Heart left ventricle (tissue), 16 donors: ENCODE data around the gene SUSD6. TPM values are rescaled to one million over a fixed set of nuclear protein-coding genes. Genes with fewer than 3 reads are reported as not detected.
A peak's percentile ranks its signal among the peaks of the same experiment; 100 is the strongest.
"Not testable (repeated sequence)": the region's sequence is repeated elsewhere in the genome, so short reads cannot be mapped to it uniquely, and the experiment has no call there.

ENCODE experiments used
- ATAC-seq, 4 donors: fragments of 200-7000 bp; cut with Tn5 transposase; one replicate each; pipeline ENCODE4 v1.9.1; 2020 to 2022; ENCODE audit warnings: moderate library complexity in 4 of 4, mild to moderate bottlenecking in 3 of 4, moderate number of reproducible peaks in 1 of 4
- DNase-seq, 5 donors: peaks; one replicate each; pipeline ENCODE4 v3.0.0-alpha.2; 2020
- H3K27ac ChIP-seq, 12 donors: fragments of 200-600 bp; sonication (generic) in 4 of 12; one replicate each; pipeline versions ENCODE4 v1.5.0 to v1.8.0; 2016 to 2022; ENCODE audit warnings: mild to moderate bottlenecking in 2 of 12
- H3K27me3 ChIP-seq, 9 donors: fragments of 200-600 bp; sonication (generic) in 2 of 9; one replicate each; pipeline versions ENCODE4 v1.5.1 to v1.8.0; 2016 to 2022; ENCODE audit warnings: mild to moderate bottlenecking in 3 of 9
- H3K36me3 ChIP-seq, 9 donors: fragments of 200-600 bp; sonication (generic) in 2 of 9; one replicate each; pipeline versions ENCODE4 v1.5.0 to v1.8.0; 2018 to 2022; ENCODE audit warnings: mild to moderate bottlenecking in 2 of 9
- H3K4me1 ChIP-seq, 12 donors: fragments of 200-600 bp; sonication (generic) in 4 of 12; one replicate each; pipeline versions ENCODE4 v1.5.0 to v1.8.0; 2016 to 2022; ENCODE audit warnings: mild to moderate bottlenecking in 3 of 12
- H3K4me3 ChIP-seq, 12 donors: fragments of 200-600 bp; sonication (generic) in 4 of 12; one replicate each; pipeline versions ENCODE4 v1.5.0 to v1.8.0; 2017 to 2022; ENCODE audit warnings: mild to moderate bottlenecking in 9 of 12, moderate library complexity in 4 of 12
- H3K9me3 ChIP-seq, 12 donors: fragments of 200-600 bp; sonication (generic) in 4 of 12; one replicate each; pipeline versions ENCODE4 v1.5.0 to v1.8.0; 2016 to 2022; ENCODE audit warnings: mild to moderate bottlenecking in 1 of 12
- CTCF ChIP-seq, 12 donors: fragments of 200-600 bp; sonication (generic) in 4 of 12; IDR thresholded peaks; one replicate each; pipeline versions ENCODE4 v1.5.0 to v1.8.0; 2018 to 2022; ENCODE audit warnings: antibody characterized with exemption in 12 of 12, mild to moderate bottlenecking in 5 of 12
- POLR2A ChIP-seq, 2 donors: fragments of 450-650 bp; IDR thresholded peaks; one replicate each; pipeline ENCODE4 v1.6.1; 2017; ENCODE audit warnings: antibody characterized with exemption in 2 of 2, mild to moderate bottlenecking in 2 of 2, moderate library complexity in 2 of 2
- WGBS, 4 donors: extraction: QIAGEN DNeasy Blood & Tissue Kit in 2 of 4; methylation state at CpG; one replicate each; pipeline versions ENCODE4 v1.1.5 to v1.1.7; 2013 to 2018; 5-methylcytosine and 5-hydroxymethylcytosine counted together
- intact Hi-C, 10 donors: fragments of 100-400 bp; cut with DNase I; formaldehyde crosslinking; loops; one replicate each; pipeline versions ENCODE4 v1.11.1 to v1.14.2; 2022
- polyA plus RNA-seq, 2 donors: library from polyadenylated mRNA; stranded (reverse); fragments of 200-250 nt; gene quantifications; one replicate each; pipeline ENCODE4 v1.2.3, GENCODE V29; 2013
- total RNA-seq, 9 donors: library from RNA; depleted of rRNA in 2 of 9; stranded (reverse); fragments of >200 nt in 2 of 9; fragmentation: NEBNext Ultra II Directional in 3 of 9; extraction: Animal tissue kit (Norgen Biotek cat#: 25700) in 3 of 9; gene quantifications; one replicate each; pipeline versions ENCODE4 v1.1.0 to v1.2.4, GENCODE V29; 2016 to 2023
- donor health status: ischemic (EF 13 %, LVEDD 7.1; RV severe dilation, severe dysfunction).
- donor health status: healthy with polysubstance abuse.
- donor health status: DM: no; HTN: yes; CAD: no.
- donor health status: DM: no; HTN: no; CAD: no.
- donor health status: ischemic (EF 25% LVEDD 6.9; RV normal size, moderate dysfunction).
- donor health status: ischemic (EF 25% LVEDD 5.7; RV mildly dilated, moderate dysfunction).
- donor health status: healthy.
- donor health status: DM: yes; HTN: yes; CAD: no.
- donor health status: ischemic (EF 35%, LVEDD 5.7; RV mildly dilated, moderate dysfunction).
- donor health status: nonischemic (EF 11% LVEDD 7.7; RV severe dilation, severe dysfunction).
- donor health status: DM: yes; HTN: yes; CAD: no.
- donor health status: PGD.
- donor health status: ischemic (EF 29% LVEDD 5.4; RV normal size, mild dysfunction).
- donor health status: nonischemic (EF 23%, LVEDD 6.1; RV moderate dilation, normal function).

The SUSD6 gene
- total and polyA plus RNA-seq, 11 donors = 5.8 to 49.2 (median 24.5) TPM

GRCh38 chr14:69637503-69638031 lies 26.2 kb downstream of the SUSD6 start:
- WGBS, 4 donors = 4 to 20% (median 10%) methylated on average over 3 of the region's 3 CpGs
- no peak for TF ChIP-seq CTCF (IDR thresholded peaks at IDR 0.05)
- TF ChIP-seq POLR2A (IDR thresholded peaks at IDR 0.05) = no peak
- peak in 4 of 5 donors; percentile 45 to 64 (median 54) for DNase-seq

GRCh38 chr14:69640931-69641330 lies 29.5 kb downstream of the SUSD6 start:
- WGBS, 4 donors = 94 to 98% (median 96%) methylated on average over 1 of the region's 1 CpG
- peaks cover 13 to 86% (median 60%) of the 10 kb centered on the region in 12 donors for H3K4me1 ChIP-seq
- no peak for ATAC-seq

More at GRCh38 chr14:69637503-69638031, 26.2 kb downstream of the SUSD6 start:
- ATAC-seq = peak; percentile 37 to 75 (median 55)
- Histone ChIP-seq H3K27me3 (no peaks in the 10 kb centered on the region), H3K4me1 (peaks cover 7 to 85% (median 70%) of the 10 kb centered on the region in 12 donors), H3K4me3 (no peak overlapping the region), H3K27ac (peak overlapping the region in 11 of 12 donors; percentile 30 to 84 (median 80)), H3K9me3 (peaks cover 0 to 16% (median 0%) of the 10 kb centered on the region in 12 donors), H3K36me3 (peaks cover 0 to 7% (median 0%) of the 10 kb centered on the region in 9 donors)
- intact Hi-C loops = loop anchor here in 1 of 10 donors (2.0 kb wide), 1 partner anchor 25 kb away; no protein-coding TSS in a partner anchor

GRCh38 chr14:69642212-69642793 lies 30.9 kb downstream of the SUSD6 start:
- DNase-seq, ATAC-seq, H3K27me3 ChIP-seq, H3K4me3 ChIP-seq, intact Hi-C loops: not testable (repeated sequence)
- Histone ChIP-seq H3K27ac (peak overlapping the region in 2 of 12 donors; percentile 57 to 77), H3K9me3 (peaks cover 0 to 18% (median 0%) of the 10 kb centered on the region in 12 donors), H3K36me3 (peaks cover 0 to 11% (median 0%) of the 10 kb centered on the region in 9 donors), H3K4me1 (peaks cover 9 to 84% (median 54%) of the 10 kb centered on the region in 12 donors)
- WGBS, 4 donors = 74 to 84% (median 80%) methylated on average over 6 to 7 of the region's 7 CpGs

More at GRCh38 chr14:69640931-69641330, 29.5 kb downstream of the SUSD6 start:
- TF ChIP-seq CTCF (IDR thresholded peaks at IDR 0.05) = no peak
- TF ChIP-seq POLR2A (IDR thresholded peaks at IDR 0.05) = no peak
- Histone ChIP-seq H3K36me3 (peaks cover 0 to 11% (median 0%) of the 10 kb centered on the region in 9 donors), H3K9me3 (peaks cover 0 to 18% (median 0%) of the 10 kb centered on the region in 12 donors), H3K27me3 (no peaks in the 10 kb centered on the region), H3K4me3 (no peak overlapping the region), H3K27ac (no peak overlapping the region)
- intact Hi-C loops = no loop called here
- no peak for DNase-seq

GRCh38 chr14:69643430-69644200 lies 32.2 kb downstream of the SUSD6 start:
- Histone ChIP-seq H3K27ac (peak overlapping the region in 7 of 12 donors; percentile 1 to 77 (median 37)), H3K36me3 (peaks cover 0 to 11% (median 0%) of the 10 kb centered on the region in 9 donors), H3K4me3 (no peak overlapping the region), H3K4me1 (peaks cover 14 to 85% (median 55%) of the 10 kb centered on the region in 12 donors), H3K27me3 (no peaks in the 10 kb centered on the region), H3K9me3 (peaks cover 0 to 18% (median 0%) of the 10 kb centered on the region in 12 donors)
- 57 to 63% (median 62%) methylated on average over 5 of the region's 5 CpGs for WGBS, 4 donors
- TF ChIP-seq CTCF (IDR thresholded peaks at IDR 0.05) (no peak), POLR2A (IDR thresholded peaks at IDR 0.05) (no peak)
- DNase-seq (peak in 4 of 5 donors; percentile 40 to 68 (median 51)), ATAC-seq (peak; percentile 66 to 70 (median 68))
- intact Hi-C loops = no loop called here
